GM12801 (cell line): ENCODE measurements around the gene SHC1.

ENCODE experiments used
- CTCF ChIP-seq: IDR thresholded peaks from one replicate; pipeline ENCODE4 v1.5.1; 2011; ENCODE audit warnings: control low read depth; ENCODE audit not compliant: insufficient read length; ENCODE audit errors: extremely low read depth

Gene SHC1

GRCh38 chr1:154970631-154971340 is at the start of gene SHC1:
Gene SHC1 (minus strand): TSS chr1:154970747. CDS start chr1:154970526, 221 bp downstream.
- no peak for TF ChIP-seq CTCF

- TF ChIP-seq CTCF: no peak
These were observed 49.1 kb upstream of the SHC1 start for GRCh38 chr1:155019377-155020245.

- TF ChIP-seq CTCF: no peak
These were observed 48.2 kb upstream of the SHC1 start for GRCh38 chr1:155018617-155019348.

- TF ChIP-seq CTCF: no peak
These were observed 47.4 kb upstream of the SHC1 start for GRCh38 chr1:155017946-155018316.

GRCh38 chr1:155017041-155017945 is 46.7 kb upstream of the SHC1 start:
- peak; percentile 41 for TF ChIP-seq CTCF

GRCh38 chr1:155016231-155016831 is 45.8 kb upstream of the SHC1 start:
- TF ChIP-seq CTCF: no peak
